CD4-positive, alpha-beta T cell (primary cell): ENCODE measurements around the gene KRTAP12-4. TPM values are rescaled to one million over a fixed set of nuclear protein-coding genes. Genes with fewer than 3 reads are reported as not detected.
"Not testable (repeated sequence)": the region's sequence is repeated elsewhere in the genome, so short reads cannot be mapped to it uniquely, and the experiment has no call there.

Experiments used
- ATAC-seq: fragments of 200-7000 bp; cut with Tn5 transposase; one replicate; pipeline ENCODE4 v1.10.0; 2022; ENCODE audit warnings: mild to moderate bottlenecking; ENCODE audit not compliant: poor library complexity
- CTCF ChIA-PET: fragments of 350-600 bp; sonication (Branson Sonifier 250); formaldehyde crosslinking; loops from one replicate; lab custom pipeline; 2021; ENCODE audit warnings: antibody characterized with exemption, inconsistent platforms; lab: Charles Lee
- POLR2A ChIA-PET: fragments of 350-600 bp; sonication (Branson Sonifier 250); formaldehyde crosslinking; loops from one replicate; lab custom pipeline; 2021; ENCODE audit warnings: antibody characterized with exemption, inconsistent platforms; lab: Charles Lee
- DNase-seq, 14 experiments: peaks; one replicate each; pipeline ENCODE4 v3.0.0-alpha.2; 2013 to 2020; ENCODE audit warnings: mixed read lengths in 2 of 14
- H3K27ac ChIP-seq, 2 donors: one replicate each; pipeline versions ENCODE4 v1.5.1 to v1.7.0; 2013; ENCODE audit warnings: low read length in 2 of 2, low read depth in 1 of 2, mild to moderate bottlenecking in 1 of 2
- H3K27me3 ChIP-seq, 2 experiments: 1 replicate in 1 of 2; 2 replicates in 1 of 2; pipeline versions ENCODE4 v1.6.1 to v1.7.0; 2013; ENCODE audit warnings: low read length in 2 of 2, control low read depth in 1 of 2, mild to moderate bottlenecking in 1 of 2, moderate library complexity in 1 of 2; ENCODE audit not compliant: insufficient read depth in 2 of 2, control insufficient read depth in 1 of 2
- H3K36me3 ChIP-seq: one replicate; pipeline ENCODE4 v1.6.1; 2013; ENCODE audit warnings: low read length, control low read depth; ENCODE audit not compliant: insufficient read depth
- H3K4me1 ChIP-seq: one replicate; pipeline ENCODE4 v1.6.1; 2013; ENCODE audit warnings: low read length, control low read depth; ENCODE audit not compliant: insufficient read depth
- H3K4me3 ChIP-seq: one replicate; pipeline ENCODE4 v1.5.1; 2013; ENCODE audit warnings: mild to moderate bottlenecking, low read length, moderate library complexity
- H3K9me3 ChIP-seq, 2 experiments: 1 replicate in 1 of 2; 2 replicates in 1 of 2; pipeline versions ENCODE4 v1.6.1 to v1.7.0; 2013; ENCODE audit warnings: low read length in 2 of 2, mild to moderate bottlenecking in 2 of 2, control low read depth in 1 of 2, moderate library complexity in 1 of 2; ENCODE audit not compliant: control insufficient read depth in 1 of 2, insufficient read depth in 1 of 2
- H3K27ac Mint-ChIP-seq: one replicate; pipeline ENCODE4 v1.8.0; 2020; ENCODE audit warnings: mixed read lengths
- H3K27me3 Mint-ChIP-seq: one replicate; pipeline ENCODE4 v1.8.0; 2021; ENCODE audit warnings: mixed read lengths
- H3K36me3 Mint-ChIP-seq: one replicate; pipeline ENCODE4 v1.8.0; 2021; ENCODE audit warnings: low read depth, mixed read lengths
- H3K4me1 Mint-ChIP-seq: one replicate; pipeline ENCODE4 v1.8.0; 2021; ENCODE audit warnings: low read depth, mixed read lengths
- H3K4me3 Mint-ChIP-seq: one replicate; pipeline ENCODE4 v1.8.0; 2020; ENCODE audit warnings: mild to moderate bottlenecking, mixed read lengths
- H3K9me3 Mint-ChIP-seq: one replicate; pipeline ENCODE4 v1.8.0; 2020; ENCODE audit warnings: mixed read lengths
- CTCF ChIP-seq: fragments of 200-600 bp; IDR thresholded peaks from one replicate; pipeline ENCODE4 v1.8.0; 2022; ENCODE audit warnings: antibody characterized with exemption, mild to moderate bottlenecking
- intact Hi-C, 2 experiments: fragments of 100-400 bp; cut with DNase I in 1 of 2; cut with micrococcal nuclease in 1 of 2; formaldehyde crosslinking; loops; one replicate each; pipeline versions ENCODE4 v1.15.1 to v1.9.0; 2023 to 2025; cut with DNase I, micrococcal nuclease
- total RNA-seq, 174 experiments: library from RNA in 2 of 174; stranded (reverse) in 2 of 174; gene quantifications; one replicate each; pipeline ENCODE4 v1.2.3 and lab custom pipeline; 2021 to 2026

The KRTAP12-4 gene
- total RNA-seq, 2 experiments from 2014 or later = not detected

- Histone ChIP-seq H3K4me1 (no peaks in the 10 kb centered on the region), H3K27me3 (peaks cover 0 to 2% of the 10 kb centered on the region in 2 experiments), H3K27ac (no peak within 1 kb of the TSS), H3K4me3 (no peak within 1 kb of the TSS), H3K9me3 (peaks cover 8 to 17% of the 10 kb centered on the region in 2 experiments), H3K36me3 (no peaks in the 10 kb centered on the region)
- ChIA-PET CTCF (interaction anchor here (1.1 kb wide), 1 partner anchor 120 kb away, joined by 3 read pairs; no protein-coding TSS in a partner anchor), POLR2A (interaction anchor here (2.5 kb wide), 1 partner anchor 9 kb away, joined by 7 read pairs; the partner anchor contains the start of gene KRTAP12-3)
- ATAC-seq (no peak), DNase-seq (no peak)
- no peak for TF ChIP-seq CTCF
- H3K36me3 Mint-ChIP-seq = no peaks in the 10 kb centered on the region
- peaks cover 8% of the 10 kb centered on the region for H3K9me3 Mint-ChIP-seq
- peaks cover 8% of the 10 kb centered on the region for H3K27me3 Mint-ChIP-seq
- no peak within 1 kb of the TSS for H3K27ac Mint-ChIP-seq
- H3K4me1 Mint-ChIP-seq = no peaks in the 10 kb centered on the region
- no peak within 1 kb of the TSS for H3K4me3 Mint-ChIP-seq
- intact Hi-C loops = no loop called here
These were observed 12.2 kb upstream of the KRTAP12-4 start, which contains the start of gene KRTAP12-2 for GRCh38 chr21:44666401-44667320. Gene KRTAP12-2 (minus strand): TSS chr21:44666927. CDS start chr21:44666886, 41 bp downstream.

GRCh38 chr21:44664691-44665090, 10.2 kb upstream of the KRTAP12-4 start:
- Mint-ChIP-seq H3K36me3 (no peaks in the 10 kb centered on the region), H3K4me3 (no peak overlapping the region), H3K4me1 (peaks cover 7% of the 10 kb centered on the region), H3K27ac (no peak overlapping the region), H3K9me3 (peaks cover 13% of the 10 kb centered on the region), H3K27me3 (peaks cover 8% of the 10 kb centered on the region)
- CTCF ChIA-PET = no interaction called here
- H3K4me3 ChIP-seq = no peak overlapping the region
- ATAC-seq (no peak), DNase-seq (no peak)
- H3K27me3 ChIP-seq = peaks cover 0 to under 1% of the 10 kb centered on the region in 2 experiments
- peaks cover 0 to 4% of the 10 kb centered on the region in 2 experiments for H3K9me3 ChIP-seq
- no peak overlapping the region for H3K27ac ChIP-seq
- POLR2A ChIA-PET = no interaction called here
- peaks cover under 1% of the 10 kb centered on the region for H3K4me1 ChIP-seq
- no peaks in the 10 kb centered on the region for H3K36me3 ChIP-seq
- intact Hi-C loops = no loop called here
- TF ChIP-seq CTCF = no peak

- ATAC-seq, POLR2A ChIA-PET, H3K4me3 Mint-ChIP-seq: not testable (repeated sequence)
These were observed 7.1 kb upstream of the KRTAP12-4 start for GRCh38 chr21:44661567-44661966.

More at GRCh38 chr21:44661567-44661966, 7.1 kb upstream of the KRTAP12-4 start:
- H3K27me3 Mint-ChIP-seq, H3K27ac Mint-ChIP-seq, H3K27ac ChIP-seq, H3K27me3 ChIP-seq, intact Hi-C loops, H3K4me3 ChIP-seq, CTCF ChIA-PET, DNase-seq, H3K36me3 ChIP-seq: not testable (repeated sequence)
- Histone ChIP-seq H3K9me3 (peaks cover 5 to 11% of the 10 kb centered on the region in 2 experiments), H3K4me1 (peaks cover 31% of the 10 kb centered on the region)
- Mint-ChIP-seq H3K9me3 (peaks cover 21% of the 10 kb centered on the region), H3K36me3 (peaks cover 26% of the 10 kb centered on the region), H3K4me1 (peaks cover 38% of the 10 kb centered on the region)
